Limb (tissue), 2 donors: ENCODE measurements around the gene NAPSA.
A peak's percentile ranks its signal among the peaks of the same experiment; 100 is the strongest.
"Not testable (repeated sequence)": the region's sequence is repeated elsewhere in the genome, so short reads cannot be mapped to it uniquely, and the experiment has no call there.

ENCODE experiments used
- DNase-seq, 2 donors: peaks; one replicate each; pipeline ENCODE4 v3.0.0-alpha.2; 2016; ENCODE audit errors: extremely low spot score in 2 of 2

NAPSA gene

GRCh38 chr19:50331994-50332243 is 33.5 kb downstream of the NAPSA start:
- no peak for DNase-seq

- DNase-seq, result no peak
Observed at GRCh38 chr19:50331221-50331993, 34.0 kb downstream of the NAPSA start.

GRCh38 chr19:50330365-50331078 is 34.9 kb downstream of the NAPSA start:
- peak; percentile 68 to 93 for DNase-seq

- not testable (repeated sequence) for DNase-seq
Observed at GRCh38 chr19:50329926-50330294, 35.5 kb downstream of the NAPSA start.

GRCh38 chr19:50329146-50329925 is 36.1 kb downstream of the NAPSA start, which contains the start of gene KCNC3:
KCNC3 (minus strand) TSS chr19:50329377; CDS start chr19:50329082, 295 bp downstream.
- peak; percentile 95 to 100 for DNase-seq

GRCh38 chr19:50328873-50329145 is 36.6 kb downstream of the NAPSA start:
- DNase-seq, result no peak

GRCh38 chr19:50328224-50328872 is 37.1 kb downstream of the NAPSA start:
- peak in 1 of 2 donors; percentile 58 for DNase-seq

- no peak for DNase-seq
Observed at GRCh38 chr19:50327461-50328223, 37.8 kb downstream of the NAPSA start.

- DNase-seq, result no peak
Observed at GRCh38 chr19:50327013-50327412, 38.4 kb downstream of the NAPSA start.

GRCh38 chr19:50326101-50326664 is 39.3 kb downstream of the NAPSA start:
- DNase-seq, result no peak

GRCh38 chr19:50325310-50326100 is 39.9 kb downstream of the NAPSA start:
- peak; percentile 71 to 90 for DNase-seq

GRCh38 chr19:50324331-50324730 is 41.1 kb downstream of the NAPSA start:
- DNase-seq, result no peak

GRCh38 chr19:50323782-50324133 is 41.7 kb downstream of the NAPSA start:
- no peak for DNase-seq

GRCh38 chr19:50322931-50323781 is 42.3 kb downstream of the NAPSA start:
- no peak for DNase-seq

- no peak for DNase-seq
Observed at GRCh38 chr19:50322234-50322633, 43.2 kb downstream of the NAPSA start.

GRCh38 chr19:50321831-50322230 is 43.6 kb downstream of the NAPSA start:
- DNase-seq, result no peak

- DNase-seq, result no peak
Observed at GRCh38 chr19:50320596-50320995, 44.8 kb downstream of the NAPSA start.

GRCh38 chr19:50320051-50320450 is 45.4 kb downstream of the NAPSA start:
- no peak for DNase-seq

GRCh38 chr19:50319156-50319555 is 46.3 kb downstream of the NAPSA start:
- DNase-seq, result no peak
